SU-DHL-6 (cell line): ENCODE measurements around the gene FBXO2.

ENCODE experiments used
- H2AFZ ChIP-seq: fragments of 200-600 bp; sonication (generic); 2 replicates; pipeline ENCODE4 v1.6.1; 2014; ENCODE audit warnings: low read depth, mild to moderate bottlenecking, moderate library complexity, mixed read lengths, antibody characterized with exemption, low read length; ENCODE audit not compliant: severe bottlenecking
- H3F3A ChIP-seq: fragments of 200-600 bp; shearing (Covaris generic); 2 replicates; pipeline ENCODE4 v1.6.0; 2016; ENCODE audit warnings: antibody characterized with exemption, mild to moderate bottlenecking; ENCODE audit not compliant: insufficient read depth
- H3K27ac ChIP-seq: fragments of 200-600 bp; sonication (generic); 2 replicates; pipeline ENCODE4 v1.5.1; 2016; ENCODE audit warnings: low read depth, mild to moderate bottlenecking, low read length, moderate library complexity, mixed read lengths
- H3K27me3 ChIP-seq: fragments of 200-600 bp; sonication (generic), shearing (Covaris generic); 2 replicates; pipeline ENCODE4 v1.6.0; 2014; ENCODE audit warnings: mild to moderate bottlenecking, low read length
- H3K36me3 ChIP-seq: fragments of 200-600 bp; sonication (generic); 2 replicates; pipeline ENCODE4 v1.6.1; 2014; ENCODE audit warnings: mild to moderate bottlenecking, low read length, mixed read lengths
- H3K4me2 ChIP-seq: fragments of 300-600, 200-600 bp; shearing (Covaris generic), sonication (generic); 2 replicates; pipeline ENCODE4 v1.6.0; 2014; ENCODE audit warnings: low read length, low read depth, mild to moderate bottlenecking; ENCODE audit not compliant: poor library complexity, severe bottlenecking
- H3K4me3 ChIP-seq: fragments of 200-600 bp; sonication (generic); 2 replicates; pipeline ENCODE4 v1.5.1; 2014; ENCODE audit warnings: antibody characterized with exemption, low read length, mild to moderate bottlenecking, mixed read lengths; ENCODE audit not compliant: insufficient read depth, poor library complexity, severe bottlenecking
- H3K79me2 ChIP-seq: fragments of 200-600 bp; sonication (generic); 2 replicates; pipeline ENCODE4 v1.6.1; 2014; ENCODE audit warnings: mild to moderate bottlenecking, low read length, moderate library complexity; ENCODE audit not compliant: insufficient read depth
- H3K9ac ChIP-seq: fragments of 200-600 bp; sonication (generic); 2 replicates; pipeline ENCODE4 v1.7.0; 2014; ENCODE audit warnings: mild to moderate bottlenecking, low read length
- H3K9me2 ChIP-seq: fragments of 200-600 bp; sonication (generic); replicated peaks from 2 replicates; pipeline ENCODE4 v1.6.1; 2014; ENCODE audit warnings: low read length; ENCODE audit not compliant: insufficient read depth
- H3K9me3 ChIP-seq: fragments of 200-600 bp; sonication (generic); 2 replicates; pipeline ENCODE4 v1.6.1; 2014; ENCODE audit warnings: low read length, mixed read lengths; ENCODE audit not compliant: insufficient read depth
- H4K20me1 ChIP-seq: fragments of 200-600 bp; sonication (generic); 2 replicates; pipeline ENCODE4 v1.6.1; 2014; ENCODE audit warnings: low read depth, mild to moderate bottlenecking, antibody characterized with exemption, low read length, moderate library complexity, mixed read lengths
- EZH2phosphoT487 ChIP-seq: fragments of 200-600 bp; sonication (generic), shearing (Covaris generic); conservative IDR thresholded peaks from 2 replicates; pipeline ENCODE4 v1.6.1; 2018; ENCODE audit warnings: mild to moderate bottlenecking, antibody characterized with exemption, low read length, moderate library complexity, mixed read lengths
- TF ChIP-seq, protein P1 (sequence below): fragments of 200-600 bp; sonication (generic); IDR thresholded peaks from one replicate; pipeline ENCODE4 v1.5.1; 2017; ENCODE audit warnings: antibody characterized with exemption, mild to moderate bottlenecking, low read length, moderate library complexity; ENCODE audit not compliant: insufficient read depth, poor library complexity, severe bottlenecking

Gene FBXO2

DNA sequence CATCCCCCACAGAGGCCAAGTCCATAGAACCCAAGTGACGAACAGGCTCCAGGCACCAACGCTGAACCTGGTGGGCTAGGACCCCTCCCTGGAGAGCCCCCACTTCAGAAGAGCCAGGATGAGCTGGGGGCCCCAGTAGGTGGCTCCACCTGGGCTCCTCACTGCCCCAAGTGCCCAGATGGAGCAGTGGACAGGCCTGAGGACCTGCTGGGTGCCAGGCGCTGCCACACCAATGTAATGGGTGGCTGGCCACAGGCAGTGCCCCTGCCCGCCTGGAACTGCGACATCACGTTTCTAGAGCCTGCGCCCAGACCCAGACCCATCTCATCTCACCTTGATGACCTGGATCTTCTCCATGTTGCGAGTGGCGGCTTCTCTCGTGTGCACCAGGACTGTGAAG is 21.1 kb upstream of the FBXO2 start:
- H3K36me3 ChIP-seq = no peaks in the 10 kb centered on the region
- no peaks in the 10 kb centered on the region for H3K27me3 ChIP-seq

DNA sequence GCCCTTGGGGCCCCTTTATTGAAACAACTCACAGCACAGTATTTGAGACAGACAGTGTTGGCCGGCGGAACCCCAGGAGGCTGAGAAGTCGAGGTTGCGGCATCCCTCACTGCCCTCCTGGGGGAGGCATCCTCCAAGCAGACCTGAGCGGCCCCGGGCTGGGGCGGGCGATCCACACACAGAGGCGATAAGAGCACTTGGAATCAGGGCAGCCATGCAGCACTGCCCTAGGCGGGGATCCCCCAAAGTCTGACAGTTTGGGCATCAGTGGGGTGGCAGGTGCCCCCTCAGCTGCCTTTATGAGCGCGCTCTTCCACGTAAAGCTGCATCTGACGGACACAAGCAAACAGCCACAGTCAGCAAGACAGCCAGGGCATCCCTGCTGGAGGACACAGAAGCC is 20.3 kb upstream of the FBXO2 start:
- no peak overlapping the region for H3K27ac ChIP-seq
- H3K27me3 ChIP-seq = no peaks in the 10 kb centered on the region
- no peaks in the 10 kb centered on the region for H4K20me1 ChIP-seq
- TF ChIP-seq, protein P1, sequence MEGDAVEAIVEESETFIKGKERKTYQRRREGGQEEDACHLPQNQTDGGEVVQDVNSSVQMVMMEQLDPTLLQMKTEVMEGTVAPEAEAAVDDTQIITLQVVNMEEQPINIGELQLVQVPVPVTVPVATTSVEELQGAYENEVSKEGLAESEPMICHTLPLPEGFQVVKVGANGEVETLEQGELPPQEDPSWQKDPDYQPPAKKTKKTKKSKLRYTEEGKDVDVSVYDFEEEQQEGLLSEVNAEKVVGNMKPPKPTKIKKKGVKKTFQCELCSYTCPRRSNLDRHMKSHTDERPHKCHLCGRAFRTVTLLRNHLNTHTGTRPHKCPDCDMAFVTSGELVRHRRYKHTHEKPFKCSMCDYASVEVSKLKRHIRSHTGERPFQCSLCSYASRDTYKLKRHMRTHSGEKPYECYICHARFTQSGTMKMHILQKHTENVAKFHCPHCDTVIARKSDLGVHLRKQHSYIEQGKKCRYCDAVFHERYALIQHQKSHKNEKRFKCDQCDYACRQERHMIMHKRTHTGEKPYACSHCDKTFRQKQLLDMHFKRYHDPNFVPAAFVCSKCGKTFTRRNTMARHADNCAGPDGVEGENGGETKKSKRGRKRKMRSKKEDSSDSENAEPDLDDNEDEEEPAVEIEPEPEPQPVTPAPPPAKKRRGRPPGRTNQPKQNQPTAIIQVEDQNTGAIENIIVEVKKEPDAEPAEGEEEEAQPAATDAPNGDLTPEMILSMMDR = no peak
- no peak for TF ChIP-seq EZH2phosphoT487
- H3K4me3 ChIP-seq = no peak overlapping the region
- H3K9me3 ChIP-seq = no peaks in the 10 kb centered on the region
- no peak overlapping the region for H3K9ac ChIP-seq
- no peak overlapping the region for H2AFZ ChIP-seq
- no peaks in the 10 kb centered on the region for H3F3A ChIP-seq
- H3K4me2 ChIP-seq = no peak overlapping the region
- H3K9me2 ChIP-seq = no peaks in the 10 kb centered on the region
- no peaks in the 10 kb centered on the region for H3K79me2 ChIP-seq
- H3K36me3 ChIP-seq = no peaks in the 10 kb centered on the region

More for the DNA sequence above, 21.1 kb upstream of the FBXO2 start:
- no peak overlapping the region for H2AFZ ChIP-seq
- H3K9me3 ChIP-seq = no peaks in the 10 kb centered on the region
- H3K9ac ChIP-seq = no peak overlapping the region
- no peak overlapping the region for H3K4me2 ChIP-seq
- H3K27ac ChIP-seq = no peak overlapping the region
- H3K9me2 ChIP-seq = no peaks in the 10 kb centered on the region
- no peaks in the 10 kb centered on the region for H4K20me1 ChIP-seq
- TF ChIP-seq, protein P1 = no peak
- TF ChIP-seq EZH2phosphoT487 = no peak
- no peaks in the 10 kb centered on the region for H3F3A ChIP-seq
- no peak overlapping the region for H3K4me3 ChIP-seq
- no peaks in the 10 kb centered on the region for H3K79me2 ChIP-seq

DNA sequence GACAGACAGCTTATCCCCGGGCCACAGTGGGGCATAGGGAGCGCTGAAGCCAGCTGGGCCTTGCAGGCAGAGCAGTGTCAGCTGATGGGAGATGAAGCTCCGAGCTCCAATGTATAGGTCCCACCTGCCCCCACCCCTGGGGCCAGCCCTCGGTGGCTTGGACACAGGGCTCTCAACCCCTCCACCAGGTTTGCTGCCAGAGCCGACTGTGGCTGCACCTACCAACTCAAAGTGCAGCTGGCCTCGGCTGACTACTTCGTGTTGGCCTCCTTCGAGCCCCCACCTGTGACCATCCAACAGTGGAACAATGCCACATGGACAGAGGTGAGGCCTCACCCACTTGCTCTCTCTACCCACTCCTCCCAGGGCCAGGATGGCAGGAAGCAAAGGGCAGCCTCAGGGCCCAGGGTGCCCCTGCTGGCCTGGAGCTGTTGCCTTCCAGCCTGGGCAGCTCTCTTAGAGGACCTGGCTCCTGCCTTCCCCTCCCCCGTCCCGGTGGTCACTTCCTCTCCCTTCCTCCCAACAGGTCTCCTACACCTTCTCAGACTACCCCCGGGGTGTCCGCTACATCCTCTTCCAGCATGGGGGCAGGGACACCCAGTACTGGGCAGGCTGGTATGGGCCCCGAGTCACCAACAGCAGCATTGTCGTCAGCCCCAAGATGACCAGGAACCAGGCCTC is 19.0 kb upstream of the FBXO2 start:
- no peaks in the 10 kb centered on the region for H3K79me2 ChIP-seq
- TF ChIP-seq, protein P1 = no peak
- TF ChIP-seq EZH2phosphoT487 = no peak
- no peak overlapping the region for H3K4me3 ChIP-seq
- no peaks in the 10 kb centered on the region for H3F3A ChIP-seq
- H3K27me3 ChIP-seq = no peaks in the 10 kb centered on the region
- no peak overlapping the region for H3K9ac ChIP-seq
- no peak overlapping the region for H3K4me2 ChIP-seq
- H3K9me3 ChIP-seq = no peaks in the 10 kb centered on the region
- H3K27ac ChIP-seq = no peak overlapping the region
- no peak overlapping the region for H2AFZ ChIP-seq
- H3K9me2 ChIP-seq = no peaks in the 10 kb centered on the region
- H4K20me1 ChIP-seq = no peaks in the 10 kb centered on the region
- no peaks in the 10 kb centered on the region for H3K36me3 ChIP-seq
